ENCODE data around the gene WDR37. TPM values are rescaled to one million over a fixed set of nuclear protein-coding genes. Genes with fewer than 3 reads are reported as not detected.
"Not testable (repeated sequence)": the region's sequence is repeated elsewhere in the genome, so short reads cannot be mapped to it uniquely, and the experiment has no call there.

Gene WDR37, protein sequence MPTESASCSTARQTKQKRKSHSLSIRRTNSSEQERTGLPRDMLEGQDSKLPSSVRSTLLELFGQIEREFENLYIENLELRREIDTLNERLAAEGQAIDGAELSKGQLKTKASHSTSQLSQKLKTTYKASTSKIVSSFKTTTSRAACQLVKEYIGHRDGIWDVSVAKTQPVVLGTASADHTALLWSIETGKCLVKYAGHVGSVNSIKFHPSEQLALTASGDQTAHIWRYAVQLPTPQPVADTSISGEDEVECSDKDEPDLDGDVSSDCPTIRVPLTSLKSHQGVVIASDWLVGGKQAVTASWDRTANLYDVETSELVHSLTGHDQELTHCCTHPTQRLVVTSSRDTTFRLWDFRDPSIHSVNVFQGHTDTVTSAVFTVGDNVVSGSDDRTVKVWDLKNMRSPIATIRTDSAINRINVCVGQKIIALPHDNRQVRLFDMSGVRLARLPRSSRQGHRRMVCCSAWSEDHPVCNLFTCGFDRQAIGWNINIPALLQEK
- 10 to 100 TPM in 2 of 4 donors, 1 to 10 TPM in 2; 9.4 to 18.9 (median 11.9) TPM for total RNA-seq

DNA sequence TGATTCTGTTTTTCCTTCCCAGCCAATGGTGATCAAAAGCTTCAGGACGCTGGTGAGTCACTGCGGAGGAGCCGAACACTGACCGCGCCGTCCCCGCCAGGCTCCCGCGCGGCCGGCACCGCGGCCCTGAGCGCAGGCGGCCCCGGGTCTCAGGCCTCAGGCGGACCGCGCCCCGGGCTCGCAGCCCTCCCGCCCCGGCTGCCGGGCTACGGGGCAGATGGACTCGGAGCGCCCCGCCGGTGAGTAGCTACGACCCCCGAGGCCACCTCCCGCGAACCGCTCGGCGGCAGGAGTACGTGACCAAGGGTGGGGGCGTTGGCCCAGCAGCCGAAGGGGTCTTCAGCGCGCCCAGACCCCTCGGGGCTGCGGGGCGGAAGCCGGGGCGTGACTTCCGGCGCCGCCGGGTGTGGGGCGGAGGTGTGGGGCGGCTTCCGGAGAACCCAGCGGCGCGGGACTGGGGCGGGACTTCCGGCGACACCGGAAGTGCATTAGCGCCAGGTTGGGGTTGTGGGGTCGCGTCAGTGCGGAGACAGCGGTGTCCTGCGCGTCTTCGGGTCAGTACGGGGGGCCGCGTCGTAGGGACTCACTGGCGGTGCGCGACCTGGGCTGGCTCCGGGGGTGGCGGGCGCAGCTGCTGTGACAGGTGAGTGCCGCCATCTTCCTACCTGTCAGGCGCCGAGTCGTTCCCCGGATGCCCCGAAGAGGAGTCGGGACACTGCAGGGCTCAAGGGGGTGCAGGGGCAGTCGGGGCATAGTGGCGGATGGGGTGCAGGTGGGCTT is at the start of gene WDR37:
Gene WDR37, plus strand, starts transcription at position 60 of the 780 bp plus-strand sequence. CDS start 15,771 bp downstream, outside the sequence.
- intact Hi-C loops (cut with DNase I; ENCODE audit: low total_unique reads), result no loop called here
- WGBS, 2 donors, result 0% methylated on average over 25 to 59 of the region's 87 CpGs
- peak within 1 kb of the TSS; percentile 96 for H3K4me3 ChIP-seq (ENCODE audit: low read depth, poor library complexity, severe bottlenecking)
- peak; percentile 81 to 97 for DNase-seq (ENCODE audit: low spot score in 2 of 2)
- TF ChIP-seq POLR2A (IDR thresholded peaks at IDR 0.05) (no peak), CTCF (IDR thresholded peaks at IDR 0.05) (peak in 1 of 3 donors; percentile 20)

DNA sequence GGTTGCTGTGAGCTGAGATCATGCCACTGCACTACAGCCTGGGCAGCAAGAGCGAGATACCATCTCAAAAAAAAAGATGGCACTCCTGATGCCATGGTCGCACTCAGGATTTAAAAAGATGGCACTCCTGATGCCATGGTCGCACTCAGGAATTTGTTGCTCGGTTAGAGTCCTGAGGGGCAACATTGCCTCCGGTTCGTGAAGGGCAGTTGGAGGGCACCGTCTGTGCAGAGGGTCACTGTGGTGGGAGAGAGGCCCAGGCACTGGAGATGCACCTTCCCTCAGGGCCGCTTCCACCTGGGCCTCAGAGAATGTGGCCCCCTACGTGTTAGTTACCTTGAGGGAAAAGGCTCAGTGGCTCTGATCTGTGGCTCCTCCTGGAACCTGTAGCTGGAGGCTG is 49.6 kb upstream of the WDR37 start:
- no peak overlapping the region for H3K4me3 ChIP-seq (ENCODE audit: low read depth, poor library complexity, severe bottlenecking)
- DNase-seq (ENCODE audit: low spot score in 2 of 2), result no peak
- intact Hi-C loops (cut with DNase I; ENCODE audit: low total_unique reads), result no loop called here
- no peak for TF ChIP-seq POLR2A (IDR thresholded peaks at IDR 0.05)
- TF ChIP-seq CTCF (IDR thresholded peaks at IDR 0.05), result no peak
- 95% methylated on average over 9 of the region's 9 CpGs for WGBS, 2 donors

DNA sequence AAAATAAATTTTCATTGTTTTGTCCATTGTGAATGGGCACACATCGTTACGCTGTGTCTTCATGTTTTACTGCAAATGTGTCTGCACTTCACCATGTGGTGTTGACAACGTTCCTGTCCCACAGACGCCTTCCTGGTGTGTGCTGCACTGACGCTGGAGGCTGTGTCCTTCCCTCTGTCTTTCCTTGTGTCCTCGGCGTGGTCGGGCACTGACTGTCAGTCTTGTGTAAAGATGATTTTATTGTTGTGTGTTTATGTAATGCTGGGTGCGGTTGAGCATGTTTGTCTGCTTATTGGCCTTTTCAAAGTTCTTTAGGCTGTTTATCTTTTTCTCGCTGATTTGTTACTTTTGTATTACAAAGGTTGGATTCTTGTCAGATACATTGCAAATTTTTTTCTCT is 48.6 kb upstream of the WDR37 start:
- TF ChIP-seq POLR2A (IDR thresholded peaks at IDR 0.05) (no peak), CTCF (IDR thresholded peaks at IDR 0.05) (no peak)
- DNase-seq (ENCODE audit: low spot score in 2 of 2), result no peak
- 86 to 87% methylated on average over 10 of the region's 10 CpGs for WGBS, 2 donors
- intact Hi-C loops (cut with DNase I; ENCODE audit: low total_unique reads), result no loop called here
- no peak overlapping the region for H3K4me3 ChIP-seq (ENCODE audit: low read depth, poor library complexity, severe bottlenecking)

- H3K4me3 ChIP-seq (ENCODE audit: low read depth, poor library complexity, severe bottlenecking), result no peak overlapping the region
- intact Hi-C loops (cut with DNase I; ENCODE audit: low total_unique reads), result no loop called here
- DNase-seq (ENCODE audit: low spot score in 2 of 2), result no peak
- WGBS, 2 donors, result 87 to 97% methylated on average over 9 of the region's 9 CpGs
- TF ChIP-seq CTCF (IDR thresholded peaks at IDR 0.05) (no peak), POLR2A (IDR thresholded peaks at IDR 0.05) (no peak)
Observed at GRCh38 chr10:1009071-1009494, 47.1 kb upstream of the WDR37 start.

DNA sequence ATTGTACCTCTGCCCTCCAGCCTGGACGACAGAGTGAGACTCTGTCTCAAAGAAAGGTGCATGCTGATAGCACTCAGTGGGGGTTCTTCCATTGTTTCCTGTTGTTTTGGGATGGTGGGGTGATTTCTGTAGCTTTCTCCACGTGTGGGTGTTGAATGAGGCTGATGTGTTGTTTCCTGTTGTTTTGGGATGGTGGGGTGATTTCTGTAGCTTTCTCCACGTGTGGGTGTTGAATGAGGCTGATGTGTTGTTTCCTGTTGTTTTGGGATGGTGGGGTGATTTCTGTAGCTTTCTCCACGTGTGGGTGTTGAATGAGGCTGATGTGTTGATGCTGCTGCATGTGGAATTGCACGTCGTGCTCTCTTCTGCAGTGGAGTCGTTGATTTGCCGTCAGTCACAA is 46.2 kb upstream of the WDR37 start:
- H3K4me3 ChIP-seq (ENCODE audit: low read depth, poor library complexity, severe bottlenecking); intact Hi-C loops (cut with DNase I; ENCODE audit: low total_unique reads); DNase-seq (ENCODE audit: low spot score in 2 of 2): not testable (repeated sequence)
- WGBS, 2 donors, result 67 to 72% methylated on average over 8 of the region's 8 CpGs

DNA sequence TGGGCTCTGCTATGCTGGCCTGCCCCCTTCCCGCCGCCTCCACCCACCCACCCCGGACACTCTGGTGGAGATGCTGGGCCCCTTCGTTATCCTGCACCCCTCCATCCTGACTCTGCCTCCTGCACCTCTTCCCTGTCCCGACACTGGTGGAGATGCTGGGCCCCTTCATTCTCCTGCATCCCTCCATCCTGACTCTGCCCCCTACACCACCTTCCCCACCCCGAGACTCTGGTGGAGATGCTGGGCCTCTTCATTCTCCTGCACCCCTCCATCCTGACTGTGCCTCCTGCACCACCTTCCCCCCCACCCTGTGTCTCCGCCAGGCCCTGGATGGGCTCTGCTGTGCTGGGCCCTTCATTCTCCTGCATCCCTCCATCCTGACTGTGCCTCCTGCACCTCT is 45.5 kb upstream of the WDR37 start:
- TF ChIP-seq CTCF (IDR thresholded peaks at IDR 0.05) (no peak), POLR2A (IDR thresholded peaks at IDR 0.05) (no peak)
- WGBS, 2 donors, result 93 to 96% methylated on average over 7 of the region's 7 CpGs
- no peak for DNase-seq (ENCODE audit: low spot score in 2 of 2)
- intact Hi-C loops (cut with DNase I; ENCODE audit: low total_unique reads), result no loop called here
- H3K4me3 ChIP-seq (ENCODE audit: low read depth, poor library complexity, severe bottlenecking), result no peak overlapping the region

Data from lower leg skin (tissue), 4 donors.